Hair follicle dermal papilla cell (primary cell): Measurements from ENCODE around the gene OR6X1. TPM values are rescaled to one million over a fixed set of nuclear protein-coding genes. Genes with fewer than 3 reads are reported as not detected.

Experiments
- small RNA-seq: library from RNA; depleted of rRNA; stranded (forward); fragments of <200 nt; gene quantifications from one replicate; pipeline ENCODE3, GENCODE V24; 2012
- total RNA-seq: library from RNA; depleted of rRNA; stranded (reverse); fragments of >200 nt; gene quantifications from 2 replicates; pipeline ENCODE4 v1.2.3, GENCODE V29; 2012

OR6X1 gene, protein sequence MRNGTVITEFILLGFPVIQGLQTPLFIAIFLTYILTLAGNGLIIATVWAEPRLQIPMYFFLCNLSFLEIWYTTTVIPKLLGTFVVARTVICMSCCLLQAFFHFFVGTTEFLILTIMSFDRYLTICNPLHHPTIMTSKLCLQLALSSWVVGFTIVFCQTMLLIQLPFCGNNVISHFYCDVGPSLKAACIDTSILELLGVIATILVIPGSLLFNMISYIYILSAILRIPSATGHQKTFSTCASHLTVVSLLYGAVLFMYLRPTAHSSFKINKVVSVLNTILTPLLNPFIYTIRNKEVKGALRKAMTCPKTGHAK
- total RNA-seq = not detected in 2 replicates

DNA sequence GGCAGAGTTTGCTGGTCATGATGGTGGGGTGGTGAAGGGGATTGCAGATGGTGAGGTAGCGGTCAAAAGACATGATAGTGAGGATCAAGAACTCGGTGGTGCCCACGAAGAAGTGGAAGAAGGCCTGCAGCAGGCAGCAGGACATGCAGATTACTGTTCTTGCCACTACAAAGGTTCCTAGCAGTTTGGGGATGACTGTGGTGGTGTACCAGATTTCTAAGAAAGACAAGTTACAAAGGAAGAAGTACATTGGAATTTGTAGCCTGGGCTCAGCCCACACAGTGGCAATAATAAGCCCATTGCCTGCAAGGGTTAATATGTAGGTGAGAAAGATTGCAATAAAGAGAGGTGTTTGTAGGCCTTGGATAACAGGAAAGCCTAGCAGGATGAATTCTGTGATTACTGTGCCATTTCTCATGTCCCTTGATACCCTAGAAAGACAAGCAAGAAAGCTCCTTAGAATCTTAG, at the start of gene OR6X1:
OR6X1 (minus strand) TSS at position 418 of the 468 bp plus-strand sequence; CDS start at position 418, 0 bp downstream.

DNA sequence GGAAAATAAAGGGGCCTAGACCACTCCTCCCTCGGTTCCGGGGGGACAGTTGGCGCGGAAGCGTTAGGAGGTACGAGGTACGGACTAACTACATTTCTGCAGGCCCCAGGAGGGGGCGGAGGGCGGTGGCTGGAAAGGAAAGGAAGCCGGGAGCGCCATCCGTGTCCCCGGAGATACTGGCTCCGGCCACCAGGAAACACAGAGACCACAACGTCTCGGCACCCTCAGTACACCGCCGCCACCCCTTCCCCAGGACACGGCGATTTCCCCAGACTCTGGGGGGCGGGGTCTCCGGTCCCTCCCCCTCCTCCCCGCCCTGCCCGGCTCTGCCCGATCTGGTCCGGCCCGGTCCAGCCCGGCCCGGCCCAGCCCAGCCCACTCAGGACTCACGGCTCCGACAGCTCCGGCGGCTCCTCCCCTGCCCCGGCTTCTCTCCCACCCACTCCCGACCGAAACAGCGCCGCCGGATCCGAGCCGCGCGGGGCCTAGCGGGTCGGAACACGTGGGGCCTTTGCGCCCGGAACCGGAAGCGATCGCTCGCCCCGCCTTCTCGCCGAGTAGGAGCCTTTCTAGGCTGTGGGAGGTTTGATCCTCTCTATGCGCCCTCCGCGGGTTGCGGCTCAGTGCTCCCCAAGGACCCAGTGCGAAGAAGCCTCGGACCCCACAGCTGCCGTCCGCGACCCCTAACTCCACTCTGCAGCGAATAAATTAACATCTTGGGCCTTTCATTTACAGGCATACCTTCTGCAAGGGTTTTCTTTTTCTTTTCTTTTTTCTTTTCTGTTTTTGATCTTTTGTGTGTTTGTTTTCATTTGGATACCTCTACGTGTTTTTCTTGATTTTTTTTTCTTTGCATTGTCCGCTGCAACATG, 12.9 kb downstream of the OR6X1 start, which contains the start of gene ZNF202:
ZNF202 (minus strand) TSS at position 502 of the 872 bp plus-strand sequence. CDS start 10,772 bp downstream, outside the sequence.

Small RNA genes lying within 50 kb of the gene (small RNA-seq; reads per million reads assigned to genes)
- gene RNU1-21P = 0.22 reads per million

Other genes with a start within 250 kb of the OR6X1 start
- gene SCN3B, start 99.9 kb downstream of the OR6X1 start, total RNA-seq = 0.12 and 0.16 TPM in 2 replicates
- 10.9 and 11.8 TPM in 2 replicates for gene ZNF202, start 12.9 kb downstream of the OR6X1 start, total RNA-seq
- gene OR6M1, start 51.8 kb upstream of the OR6X1 start, total RNA-seq = not detected in 2 replicates
- not detected in 2 replicates for gene TMEM225, start 131.2 kb upstream of the OR6X1 start, total RNA-seq
- gene OR8D4, start 147.6 kb upstream of the OR6X1 start, total RNA-seq = not detected in 2 replicates
- not detected in 2 replicates for gene OR4D5, start 185.1 kb upstream of the OR6X1 start, total RNA-seq
- not detected in 2 replicates for gene OR6T1, start 189.3 kb upstream of the OR6X1 start, total RNA-seq
- gene OR10S1, start 223.3 kb upstream of the OR6X1 start, total RNA-seq = not detected in 2 replicates
- gene OR10G6, start 240.6 kb upstream of the OR6X1 start, total RNA-seq = not detected in 2 replicates